Measurements from ENCODE around the gene TENT4A.

GRCh38 chr5:6775571-6775970 is 62.3 kb downstream of the TENT4A start:
- TF ChIP-seq CTCF (IDR thresholded peaks at IDR 0.05): no peak
- TF ChIP-seq POLR2A (IDR thresholded peaks at IDR 0.05): no peak
